Stimulated activated CD8-positive, alpha-beta memory T cell treated with anti-CD3 and anti-CD28 coated beads, Interleukin-4, amount 100 ng/mL, for 24 hours (primary cell): ENCODE measurements around the gene CCDC187.

Source experiments
- DNase-seq: peaks from one replicate; pipeline ENCODE4 v3.0.0-alpha.2; 2020; ENCODE audit warnings: low read depth

Gene CCDC187

DNA sequence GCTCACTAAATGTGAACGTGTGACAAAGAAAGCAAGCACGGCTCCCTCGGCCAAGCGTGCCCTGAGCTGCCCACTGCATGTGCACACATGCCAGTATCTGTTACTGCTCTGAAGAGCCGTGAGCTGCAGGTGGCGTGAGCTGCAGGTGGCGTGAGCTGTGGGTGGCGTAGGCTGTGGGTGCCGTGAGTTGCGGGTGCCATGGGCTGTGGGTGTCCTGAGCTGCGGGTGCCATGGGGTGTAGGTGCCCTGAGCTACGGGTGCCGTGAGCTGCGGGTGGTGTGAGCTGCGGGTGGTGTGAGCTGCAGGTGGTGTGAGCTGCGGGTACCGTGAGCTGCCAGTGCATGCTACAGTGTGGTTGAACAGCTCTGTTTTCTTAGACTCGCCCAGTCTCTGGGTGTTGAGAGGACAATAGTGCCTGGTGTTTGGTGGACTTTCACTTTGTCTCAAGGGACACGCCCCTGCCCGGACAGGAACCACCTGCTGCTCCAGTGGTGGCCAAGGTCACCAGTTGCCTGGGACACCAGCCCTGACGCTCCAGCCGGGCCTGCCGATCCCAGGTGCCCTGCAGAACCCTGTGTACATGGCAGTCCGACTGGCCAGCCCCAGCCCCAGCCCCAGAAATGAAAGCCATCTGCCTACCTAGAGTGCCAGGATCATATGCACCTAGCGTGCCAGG lies 6.7 kb downstream of the CCDC187 start:
- DNase-seq: no peak

DNA sequence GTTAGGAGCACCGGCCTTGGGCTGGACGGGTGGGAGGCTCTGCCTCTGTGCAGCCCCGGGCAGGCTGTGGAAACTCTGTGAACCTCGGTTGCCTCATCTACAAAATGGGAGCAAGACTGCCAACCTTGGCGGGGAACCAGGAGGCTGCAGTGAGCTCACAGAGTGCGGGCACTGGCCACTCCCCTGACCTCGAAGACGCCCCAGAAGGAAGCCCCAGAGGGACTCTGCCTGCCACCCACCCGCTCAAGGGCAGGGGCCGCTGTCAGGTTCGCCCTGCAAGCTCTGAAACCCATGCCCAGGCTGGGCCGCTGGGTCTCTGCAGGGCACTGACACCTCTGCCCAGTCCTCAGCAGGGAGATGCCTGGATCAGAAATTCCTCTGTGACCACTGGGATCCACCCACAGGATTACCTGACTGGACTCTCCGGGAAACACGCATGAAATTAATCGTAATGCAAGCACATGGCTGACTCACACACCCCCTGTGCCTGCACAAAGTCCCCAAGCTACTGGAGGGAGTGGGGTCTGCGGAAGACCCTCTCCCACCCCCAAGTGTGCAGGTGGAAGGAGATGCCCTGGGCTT lies 7.4 kb downstream of the CCDC187 start:
- no peak for DNase-seq

DNA sequence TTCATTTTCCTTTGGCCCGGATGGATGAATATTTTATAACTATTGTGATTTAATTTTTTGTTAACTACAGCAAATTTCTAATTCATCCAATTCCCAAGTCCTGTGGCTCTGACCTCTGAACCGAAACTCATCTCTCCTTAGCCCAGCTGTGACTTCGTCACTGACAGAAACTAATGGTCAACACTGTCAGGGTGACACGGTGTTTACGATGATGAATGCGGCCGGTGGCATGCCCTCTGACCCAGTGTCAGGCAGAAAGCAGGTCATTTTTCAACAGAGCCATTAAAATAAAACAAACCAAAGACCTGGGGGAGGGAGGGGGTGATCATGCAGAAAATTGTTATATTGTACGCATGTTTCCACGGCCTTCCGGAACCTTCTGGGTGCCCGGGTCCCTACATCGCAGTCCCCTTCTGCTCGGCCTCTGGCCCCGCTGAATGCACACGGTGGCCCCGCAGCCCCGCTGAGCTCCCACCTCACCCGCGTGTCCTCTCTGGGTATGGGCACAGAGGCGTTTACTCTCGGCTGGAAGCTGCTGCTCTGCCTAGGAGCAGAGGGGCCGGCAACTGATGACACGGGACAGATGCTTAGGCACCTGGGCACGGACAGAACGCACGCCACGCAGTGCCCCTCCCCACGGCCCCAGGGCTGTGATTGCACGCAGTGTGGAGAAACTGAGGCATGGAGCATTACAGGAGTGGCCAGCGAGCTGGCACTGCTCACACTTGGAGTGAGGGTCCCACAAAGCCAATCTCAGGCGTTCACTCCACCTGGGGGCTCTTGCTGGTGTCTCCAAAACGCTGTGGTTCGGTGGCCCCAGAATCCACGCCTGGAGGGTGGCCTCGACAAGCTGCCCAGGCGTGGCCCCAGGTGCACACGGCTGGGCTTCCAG lies 8.1 kb downstream of the CCDC187 start:
- no peak for DNase-seq

DNA sequence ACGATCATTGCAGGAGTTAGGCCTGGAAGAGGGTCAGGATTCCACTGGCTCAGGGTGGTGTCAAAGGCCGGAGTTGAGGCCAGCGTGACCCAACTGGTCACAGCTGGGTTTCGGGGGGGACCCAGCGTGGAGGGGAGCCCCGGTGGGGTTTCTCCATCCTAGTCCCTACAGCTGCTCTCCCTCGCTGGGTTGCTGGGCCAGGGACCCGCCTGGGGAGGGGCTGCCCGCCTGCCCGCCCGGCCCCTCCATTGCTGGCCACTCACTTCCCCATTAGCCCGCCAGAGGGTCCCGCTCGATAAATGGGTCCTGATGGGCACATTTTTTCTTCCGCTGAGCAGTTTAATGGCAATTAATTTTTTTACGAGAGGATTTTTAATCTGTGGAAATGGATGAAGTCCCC lies 8.8 kb downstream of the CCDC187 start:
- no peak for DNase-seq

DNA sequence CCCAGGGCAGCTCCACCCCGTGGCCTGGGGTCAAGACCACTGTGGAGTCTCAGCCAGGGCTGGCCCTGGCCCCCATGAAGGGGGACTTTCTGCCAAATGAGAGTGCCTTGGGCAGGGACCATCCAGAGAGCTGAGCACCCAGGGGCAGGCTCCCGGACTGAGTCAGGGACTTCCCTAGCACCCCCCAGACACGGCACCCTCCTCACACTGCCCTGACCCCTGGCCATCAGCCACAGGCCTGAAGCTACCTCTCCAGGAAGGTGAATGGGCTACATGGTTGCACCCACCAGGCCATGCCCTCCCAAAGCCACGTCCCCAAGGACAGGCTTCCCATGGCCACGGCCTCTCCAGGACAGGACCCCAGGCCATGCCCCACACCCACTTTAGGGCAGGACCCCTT lies 9.5 kb downstream of the CCDC187 start:
- no peak for DNase-seq

DNA sequence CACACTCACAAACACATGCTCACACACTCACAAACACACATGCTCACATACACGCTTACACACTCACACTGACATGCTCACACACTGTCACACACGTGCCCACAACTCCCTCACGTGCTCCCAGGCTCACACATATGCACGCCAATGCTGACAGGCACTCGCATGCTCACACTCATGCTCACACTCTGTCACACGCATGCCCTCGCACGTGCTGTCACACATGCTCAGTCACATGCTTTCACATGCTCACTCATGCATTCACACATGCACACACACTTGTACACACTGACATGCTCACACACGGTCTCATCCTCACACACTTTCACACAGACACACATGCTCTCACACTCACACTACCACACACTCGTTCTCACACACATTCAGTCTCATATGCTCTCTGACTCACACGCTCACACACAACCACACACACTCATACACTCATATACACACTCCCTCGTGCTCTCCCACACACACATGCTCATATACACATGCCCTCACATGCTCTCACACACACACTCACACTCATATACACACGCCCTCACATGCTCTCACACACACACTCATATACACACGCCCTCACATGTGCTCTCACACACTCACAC lies 10.3 kb downstream of the CCDC187 start:
- DNase-seq: no peak

DNA sequence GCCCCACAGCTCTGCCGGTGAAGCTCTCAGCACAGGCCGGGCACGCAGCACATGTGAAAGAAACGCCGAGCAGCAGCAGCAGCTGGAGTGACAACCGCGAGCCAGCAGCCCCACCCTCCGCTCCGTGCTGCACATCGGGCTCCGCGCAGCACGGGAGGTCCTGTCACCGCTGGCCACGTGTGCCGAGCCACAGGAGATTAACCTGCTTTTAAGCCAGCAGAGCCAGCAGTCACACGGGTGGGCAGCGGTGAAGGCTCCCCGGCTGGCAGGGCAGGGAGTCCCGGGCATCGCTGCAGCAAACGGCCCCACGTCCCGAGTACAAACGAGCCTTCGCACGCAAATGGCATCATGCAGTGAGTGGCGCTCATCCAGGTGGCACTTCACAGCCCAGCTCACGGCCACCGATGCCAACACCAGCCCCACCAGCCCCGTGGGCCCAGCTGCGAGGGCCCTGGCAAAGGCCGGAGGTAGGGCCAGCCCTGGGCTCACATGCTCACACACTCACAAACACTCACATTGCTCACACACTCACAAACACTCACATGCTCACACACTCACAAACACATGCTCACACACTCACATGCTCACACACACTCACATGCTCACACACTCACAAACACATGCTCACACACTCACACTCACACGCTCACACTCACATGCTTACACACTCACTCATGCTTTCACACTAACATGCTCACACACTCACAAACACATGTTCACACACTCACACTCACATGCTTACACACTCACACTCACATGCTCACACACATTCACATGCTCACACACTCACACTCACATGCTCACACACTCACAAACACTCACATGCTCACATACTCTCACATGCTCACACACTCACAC lies 11.1 kb downstream of the CCDC187 start:
- no peak for DNase-seq

DNA sequence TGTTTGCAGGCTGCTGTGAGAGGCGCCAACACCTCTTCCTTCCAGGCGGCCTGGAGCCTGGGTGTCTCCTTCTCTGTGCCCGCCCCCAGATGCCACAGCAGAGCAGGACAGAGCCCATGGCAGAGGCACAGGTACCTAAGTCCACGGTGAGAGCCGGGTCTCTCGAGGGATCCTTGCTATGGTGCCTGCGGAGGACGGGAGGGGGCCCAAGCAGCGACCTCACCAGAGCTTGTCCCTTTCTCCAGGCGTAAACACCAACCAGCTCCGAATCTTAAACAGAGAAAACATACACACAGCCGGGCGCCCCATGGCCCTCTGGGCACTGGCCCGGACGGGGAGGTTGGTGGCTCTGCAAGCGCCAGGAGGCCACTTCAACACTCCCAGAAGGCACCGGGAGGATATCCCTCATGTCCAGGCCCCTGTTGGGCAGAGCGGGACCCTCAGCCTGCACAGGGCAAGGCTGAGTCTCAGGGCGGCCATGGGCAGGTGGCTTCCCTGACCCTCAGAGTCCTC lies 11.8 kb downstream of the CCDC187 start:
- no peak for DNase-seq

DNA sequence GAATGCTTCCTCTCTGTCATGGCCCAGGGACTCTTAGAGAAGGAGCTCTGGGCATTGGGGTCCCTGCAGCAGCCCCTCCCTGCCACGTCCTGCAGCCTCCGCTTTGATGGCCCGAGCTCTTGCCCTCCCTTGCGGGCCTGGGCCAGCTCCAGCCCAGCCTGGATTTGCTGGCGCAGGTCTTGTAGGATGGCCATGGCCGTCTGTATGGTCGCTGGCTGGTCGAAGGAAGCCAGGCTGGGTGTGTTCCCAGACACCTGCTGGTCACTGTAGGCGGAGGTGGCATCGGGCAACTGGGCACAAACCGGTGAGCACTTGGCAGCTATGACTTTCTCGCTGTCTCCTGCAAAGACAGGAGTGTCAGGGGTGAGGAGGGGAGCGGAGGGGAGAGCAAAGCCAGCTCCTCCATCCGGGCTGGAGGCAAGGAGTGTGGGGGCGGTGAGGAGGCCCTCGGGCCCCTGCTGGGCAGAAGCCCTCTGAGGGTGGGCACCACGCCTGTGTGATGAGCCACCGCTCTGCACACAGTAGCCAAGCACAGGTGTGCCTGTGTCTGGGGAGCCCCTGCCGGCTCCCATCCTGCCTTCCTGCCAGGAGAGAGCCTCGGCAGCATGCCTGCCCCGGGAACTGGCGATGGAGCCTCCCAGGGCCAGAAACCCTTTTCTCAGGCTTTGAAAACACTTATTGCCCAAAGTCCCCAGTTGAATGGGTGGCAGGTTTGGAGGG lies 12.4 kb downstream of the CCDC187 start:
- DNase-seq: no peak

DNA sequence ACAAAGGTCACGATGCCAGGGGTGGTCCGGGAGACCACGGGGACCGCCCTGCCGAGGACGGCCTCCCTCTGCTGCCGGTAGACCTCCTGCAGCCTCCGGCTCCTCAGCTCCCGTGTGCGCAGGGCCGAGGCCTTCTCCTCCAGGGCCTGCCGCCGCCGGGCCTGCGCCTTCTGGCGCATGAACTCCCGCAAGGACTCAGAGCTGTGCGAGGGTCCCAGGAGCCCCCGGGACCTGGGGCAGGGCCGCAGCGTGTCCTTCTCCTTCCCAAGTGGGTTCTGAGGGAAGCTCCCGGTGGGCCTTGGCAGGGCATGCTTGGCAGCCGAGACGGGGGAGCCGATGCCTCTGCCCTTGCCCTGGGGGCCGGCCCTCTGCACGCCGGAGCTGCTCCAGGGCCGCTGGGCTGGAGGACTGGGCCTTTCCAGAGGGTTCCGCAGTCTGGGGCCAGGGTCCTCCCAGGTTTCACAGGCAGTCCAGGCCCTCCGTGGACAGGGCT lies 13.3 kb downstream of the CCDC187 start:
- DNase-seq: no peak

DNA sequence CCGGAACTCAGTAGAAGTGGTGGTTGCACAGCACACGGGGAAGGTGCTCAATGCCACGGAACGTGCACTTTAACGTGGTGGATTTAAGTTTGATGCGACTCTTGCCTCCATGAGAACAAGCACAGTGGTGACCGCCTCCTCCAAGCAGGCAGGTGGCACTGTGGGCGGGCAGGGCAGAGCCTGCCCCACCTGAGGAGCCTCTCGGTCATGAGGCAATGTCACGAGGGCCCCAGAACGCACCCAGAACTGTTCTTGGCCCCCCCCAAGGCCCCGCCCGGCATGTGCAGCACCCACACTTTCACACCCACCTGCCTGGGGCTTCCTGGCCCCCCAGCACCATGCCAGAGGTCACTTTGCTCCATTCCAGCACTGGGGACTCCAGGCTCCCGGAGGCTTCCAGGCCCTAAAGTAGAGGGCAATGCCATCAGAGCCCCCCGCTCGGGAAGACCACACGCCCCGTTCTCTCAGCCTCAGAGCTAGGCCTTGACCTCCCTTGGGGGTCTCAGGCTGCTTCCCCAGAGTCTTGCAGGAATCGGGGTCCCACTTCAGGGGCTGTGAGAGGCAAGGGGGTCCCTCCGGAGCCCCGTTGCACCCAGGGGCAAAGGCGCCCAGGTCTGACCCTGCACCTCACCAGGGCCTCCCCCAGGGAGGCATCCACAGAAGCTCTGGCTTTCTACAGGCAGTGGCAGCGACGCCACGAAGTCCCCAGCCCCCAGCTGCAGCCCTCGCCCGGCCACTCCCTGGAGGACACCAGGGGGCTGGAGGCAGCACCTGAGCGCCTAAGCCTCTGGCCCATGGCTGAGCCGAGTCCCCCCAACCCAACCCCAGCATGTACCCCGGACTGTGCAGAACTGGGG lies 14.0 kb downstream of the CCDC187 start:
- no peak for DNase-seq

DNA sequence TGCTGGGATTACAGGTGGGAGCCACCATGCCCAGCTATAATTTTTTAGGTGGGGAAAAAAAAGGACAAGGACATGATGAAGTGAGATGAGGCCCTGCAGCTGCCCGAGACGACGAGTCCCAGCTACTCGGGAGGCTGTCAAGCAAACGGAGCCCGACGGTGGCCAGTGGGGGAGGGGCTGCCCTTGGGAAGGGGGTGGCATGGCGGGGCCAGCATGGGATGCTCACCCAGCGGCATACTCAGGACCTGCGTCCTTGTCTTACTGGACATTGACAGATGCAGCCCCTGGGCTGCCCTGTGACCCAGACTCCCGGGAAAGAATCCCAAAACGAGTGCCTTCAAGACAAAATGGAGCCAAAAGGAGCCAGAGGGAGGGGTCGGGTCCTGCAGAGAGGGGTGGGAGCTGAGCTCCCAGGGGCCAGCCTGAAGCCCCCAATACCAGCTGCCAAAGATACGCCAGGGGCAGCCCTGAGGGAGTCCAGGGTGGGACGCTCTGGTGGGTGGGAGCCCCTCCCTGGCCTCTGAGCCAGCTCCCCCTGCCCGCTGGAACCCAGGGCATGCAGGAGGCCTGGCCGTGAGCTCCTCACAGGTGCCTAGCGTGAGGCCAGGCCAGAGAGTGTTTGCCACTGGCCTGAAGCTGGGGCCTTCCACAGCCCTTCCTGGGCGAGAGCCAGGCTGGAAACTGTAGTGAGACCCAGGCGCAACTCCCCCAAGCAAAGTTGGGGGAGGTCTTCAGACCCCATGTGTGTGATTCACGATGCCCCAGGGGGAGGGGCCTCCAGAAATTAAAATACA lies 15.7 kb downstream of the CCDC187 start:
- DNase-seq: no peak

DNA sequence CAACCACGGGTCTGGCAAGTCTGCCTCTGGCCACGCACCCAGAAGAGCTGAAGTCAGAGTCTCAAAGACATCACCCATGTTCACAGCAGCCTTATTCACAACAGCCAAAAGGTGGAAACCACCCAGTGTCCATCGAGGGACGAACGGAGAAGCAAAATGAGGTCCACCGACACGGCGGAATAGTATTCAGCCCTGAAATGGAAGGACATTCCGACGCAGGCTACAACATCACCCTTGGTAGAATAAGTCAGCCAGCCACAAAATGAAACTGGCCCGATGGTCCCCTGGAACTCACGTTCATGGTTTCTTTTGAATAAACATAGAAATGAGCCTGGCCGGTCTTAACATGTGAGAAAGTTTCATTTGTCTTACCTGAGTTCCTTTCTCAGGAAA lies 16.9 kb downstream of the CCDC187 start:
- DNase-seq: no peak

DNA sequence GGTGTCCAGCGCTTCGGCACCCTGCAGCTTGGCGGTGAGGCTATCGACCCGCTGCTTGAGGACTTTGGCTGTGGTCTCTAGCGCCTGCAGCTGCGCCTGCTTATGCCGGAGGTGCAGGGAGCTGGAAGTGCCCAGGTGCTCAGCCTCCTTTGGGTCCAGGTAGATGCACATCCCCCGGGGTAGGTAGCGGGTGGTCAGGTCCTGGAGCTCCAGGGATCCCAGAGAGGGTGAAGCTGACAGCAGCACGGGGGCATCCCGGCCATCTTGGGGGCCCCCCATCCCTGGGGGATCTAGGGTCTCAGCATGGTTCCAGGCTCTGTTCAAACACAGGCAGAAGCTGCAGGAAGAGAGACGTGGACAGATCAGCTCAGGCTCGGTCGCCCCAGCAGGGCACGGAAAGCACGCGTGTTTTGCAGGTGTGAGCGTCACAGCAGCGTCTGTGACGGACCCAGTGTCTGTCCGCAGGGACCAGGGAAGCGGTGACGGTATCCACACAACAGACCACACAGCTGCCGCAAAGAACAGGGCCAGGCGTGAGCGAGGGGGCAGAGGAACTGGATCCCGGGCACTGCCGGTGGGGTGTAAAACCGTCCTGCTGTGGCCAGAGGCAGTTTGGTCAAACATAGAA lies 17.4 kb downstream of the CCDC187 start:
- no peak for DNase-seq

DNA sequence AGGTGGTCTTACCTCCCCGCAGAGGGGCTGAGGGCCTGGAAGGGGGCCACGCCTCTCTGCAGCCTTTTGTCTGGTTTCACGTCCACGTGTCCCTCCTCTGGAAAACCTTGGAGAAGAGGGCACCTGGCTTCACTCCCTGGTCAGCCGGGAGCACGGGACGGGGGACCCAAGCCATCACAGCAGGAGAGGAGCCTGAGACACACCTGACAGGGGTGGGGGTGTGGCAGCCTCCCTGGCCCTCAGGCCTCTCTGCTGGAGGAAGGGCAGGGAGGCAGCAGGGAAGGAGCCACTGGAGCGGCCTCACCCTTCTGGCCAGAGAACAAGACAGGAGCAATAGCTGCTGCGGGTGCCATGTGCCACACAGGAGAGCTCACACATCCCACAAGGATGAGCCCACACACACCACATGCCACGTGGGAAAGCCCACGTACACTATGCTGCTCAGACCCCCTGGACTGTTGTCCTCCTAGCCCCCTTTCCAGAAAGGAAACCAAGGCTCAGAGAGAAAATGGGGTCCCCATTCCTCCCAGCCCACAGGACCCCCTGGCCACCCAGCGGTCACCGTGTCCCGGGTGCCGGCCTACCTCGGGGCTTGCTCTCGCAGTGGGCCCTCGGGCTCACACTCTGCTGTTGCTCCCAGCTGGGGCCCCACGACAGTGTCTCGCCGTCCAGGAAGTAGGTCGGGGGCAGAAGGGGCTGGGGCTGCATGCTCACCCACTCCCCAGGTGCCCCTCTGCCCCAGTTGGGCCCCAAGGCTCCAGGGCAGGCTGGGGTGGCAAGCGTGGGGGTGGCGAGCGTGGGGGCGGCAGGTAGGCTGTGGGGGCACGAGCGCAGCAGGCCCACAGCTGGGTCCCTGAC lies 18.2 kb downstream of the CCDC187 start:
- DNase-seq: no peak

DNA sequence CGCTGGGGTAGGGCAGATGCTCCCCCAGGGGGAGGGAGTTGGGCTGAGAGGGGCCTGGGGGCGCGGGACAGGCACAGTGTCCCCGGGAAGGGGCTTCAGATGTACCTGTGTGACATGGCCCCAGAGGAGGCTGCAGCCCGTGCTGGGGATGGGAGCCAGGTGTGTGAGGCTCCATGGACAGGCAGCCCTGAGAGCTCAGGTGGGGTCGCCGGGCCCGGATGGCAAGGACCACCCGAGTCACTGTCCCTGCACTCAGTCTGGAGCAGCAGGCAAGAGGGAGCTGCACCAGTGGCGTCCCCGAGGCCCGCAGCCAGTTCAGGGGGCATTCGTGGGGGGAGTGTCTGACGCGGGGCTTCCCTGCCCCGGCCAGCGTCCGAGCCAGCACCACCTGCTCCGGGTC lies 18.9 kb downstream of the CCDC187 start:
- no peak for DNase-seq

DNA sequence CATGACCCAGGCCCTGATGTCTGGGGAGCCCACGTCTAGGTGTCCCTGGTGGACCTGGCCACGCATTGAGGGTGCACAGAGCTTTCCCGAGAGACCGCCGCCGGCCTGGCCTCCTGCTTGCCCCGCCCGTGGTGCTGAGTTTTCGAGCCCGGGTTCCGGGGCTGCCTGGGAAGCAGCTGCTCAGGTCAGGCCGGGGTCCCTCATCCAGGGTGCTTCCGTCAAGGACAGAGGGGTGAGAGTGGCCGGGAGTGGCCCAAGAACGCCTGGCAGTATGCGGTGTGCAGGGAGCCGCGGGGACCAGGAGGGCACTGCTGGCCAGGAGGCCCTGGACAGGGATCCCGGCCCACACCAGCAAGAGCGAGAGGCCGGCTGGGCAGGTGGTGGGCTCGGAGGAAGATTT lies 19.6 kb downstream of the CCDC187 start:
- no peak for DNase-seq
